GM18505 (cell line): ENCODE data around the gene TBC1D19.
A peak's percentile ranks its signal among the peaks of the same experiment; 100 is the strongest.

ENCODE experiments used
- ATAC-seq: cut with Tn5 transposase; IDR thresholded peaks from one replicate; pipeline ENCODE4 v1.9.1; 2021; ENCODE audit not compliant: unreplicated experiment
- POLR2A ChIP-seq: IDR thresholded peaks from 4 replicates; pipeline ENCODE4 v1.6.1; 2011; ENCODE audit warnings: borderline replicate concordance; ENCODE audit not compliant: insufficient read depth, insufficient read length; ENCODE audit errors: extremely low read depth

Gene TBC1D19

GRCh38 chr4:26719954-26720552, 136.2 kb downstream of the TBC1D19 start:
- ATAC-seq: no peak
- no peak for TF ChIP-seq POLR2A

GRCh38 chr4:26721685-26722084, 137.8 kb downstream of the TBC1D19 start:
- TF ChIP-seq POLR2A: no peak
- ATAC-seq: no peak

GRCh38 chr4:26723216-26723615, 139.3 kb downstream of the TBC1D19 start:
- peak; percentile 93 for ATAC-seq
- TF ChIP-seq POLR2A: no peak

GRCh38 chr4:26724534-26724933, 140.7 kb downstream of the TBC1D19 start:
- TF ChIP-seq POLR2A: no peak
- no peak for ATAC-seq

GRCh38 chr4:26726655-26727387, 142.9 kb downstream of the TBC1D19 start:
- no peak for ATAC-seq
- no peak for TF ChIP-seq POLR2A

- no peak for ATAC-seq
- no peak for TF ChIP-seq POLR2A
Measured at GRCh38 chr4:26727844-26728243, 144.0 kb downstream of the TBC1D19 start.

- TF ChIP-seq POLR2A: no peak
- ATAC-seq: no peak
Measured at GRCh38 chr4:26729027-26729426, 145.1 kb downstream of the TBC1D19 start.

GRCh38 chr4:26729547-26729946, 145.7 kb downstream of the TBC1D19 start:
- no peak for TF ChIP-seq POLR2A
- ATAC-seq: no peak

- peak; percentile 93 for ATAC-seq
- no peak for TF ChIP-seq POLR2A
Measured at GRCh38 chr4:26731351-26732035, 147.6 kb downstream of the TBC1D19 start.

- TF ChIP-seq POLR2A: no peak
- no peak for ATAC-seq
Measured at GRCh38 chr4:26732356-26732755, 148.5 kb downstream of the TBC1D19 start.

GRCh38 chr4:26736621-26737020, 152.7 kb downstream of the TBC1D19 start:
- TF ChIP-seq POLR2A: no peak
- no peak for ATAC-seq

GRCh38 chr4:26737385-26737784, 153.5 kb downstream of the TBC1D19 start:
- no peak for TF ChIP-seq POLR2A
- ATAC-seq: no peak

GRCh38 chr4:26741491-26741871, 157.6 kb downstream of the TBC1D19 start:
- TF ChIP-seq POLR2A: no peak
- no peak for ATAC-seq

- TF ChIP-seq POLR2A: no peak
- peak; percentile 99 for ATAC-seq
Measured at GRCh38 chr4:26746802-26747213, 162.9 kb downstream of the TBC1D19 start.
